ENCODE data around the gene FBXL17. TPM values are rescaled to one million over a fixed set of nuclear protein-coding genes. Genes with fewer than 3 reads are reported as not detected.

The FBXL17 gene
- total and polyA plus RNA-seq, 2 of the 13 experiments (the other 11 are each of a cell fraction or from before 2014, with no cell fraction given): 3.0 to 7.9 TPM

- no peak for FAIRE-seq
- H3K4me3 ChIP-seq (replicated peaks in 1 of 3; ENCODE audit: insufficient read depth in 1 of 3, low read depth in 2 of 3, low read length in 3 of 3): no peak overlapping the region
- DNase-seq (ENCODE audit: low spot score): no peak
- ATAC-seq: no peak
- H4K20me1 ChIP-seq (ENCODE audit: insufficient read depth, low read length): no peaks in the 10 kb centered on the region
- H3K4me1 ChIP-seq (ENCODE audit: insufficient read depth, low read length): no peaks in the 10 kb centered on the region
- H3K9ac ChIP-seq (ENCODE audit: insufficient read depth, low read depth, low read length): no peak overlapping the region
- no peaks in the 10 kb centered on the region for H3K36me3 ChIP-seq (replicated peaks in 1 of 2; ENCODE audit: control insufficient read depth in 1 of 2, insufficient read depth in 2 of 2, low read length in 2 of 2)
- no peaks in the 10 kb centered on the region for H3K79me2 ChIP-seq (ENCODE audit: insufficient read depth, low read length)
- H3K4me2 ChIP-seq (ENCODE audit: low read depth, low read length): no peak overlapping the region
- no peak for TF ChIP-seq SATB2 (CRISPR knock-in tag; IDR thresholded peaks at IDR 0.05)
- TF ChIP-seq SSRP1 (CRISPR knock-in tag; IDR thresholded peaks at IDR 0.05): no peak
- TF ChIP-seq ZNF7 (CRISPR knock-in tag; IDR thresholded peaks at IDR 0.05): no peak
- TF ChIP-seq ZEB1 (IDR thresholded peaks at IDR 0.05; ENCODE audit: insufficient replicate concordance, low read depth): no peak
- CTCF ChIA-PET (ENCODE audit: low intra/inter-chr PET ratio, low total read pairs): interaction anchor here (0.8 kb wide), 1 partner anchor 196 kb away, joined by 3 read pairs; no protein-coding TSS in a partner anchor
- BruUV-seq (replicated peaks): no TSS peak
- intact Hi-C loops (cut with micrococcal nuclease; ENCODE audit: unreplicated experiment): no loop called here
- POLR2A ChIA-PET: no interaction called here
- H3K27me3 ChIP-seq (ENCODE audit: control insufficient read depth in 1 of 2, insufficient read depth in 2 of 2, low read length in 2 of 2): no peaks in the 10 kb centered on the region
- in situ Hi-C loops (cut with HindIII; ENCODE audit: extremely low pct_ligation_motif_present, low pct_unique_long_range_greater_than_20kb): no loop called here
- H3K27ac ChIP-seq (ENCODE audit: extremely low read length, insufficient read depth, low read length): no peak overlapping the region
- H3K9me3 ChIP-seq (ENCODE audit: low read length): no peaks in the 10 kb centered on the region
- WGBS (ENCODE audit: low lambda C conversion rate): 88% methylated on average over 1 of the region's 1 CpG
- H2AFZ ChIP-seq (ENCODE audit: low read length): no peak overlapping the region
Observed at GRCh38 chr5:108149369-108149768, 232.5 kb downstream of the FBXL17 start.

GRCh38 chr5:108148715-108149139 is 233.2 kb downstream of the FBXL17 start:
- Histone ChIP-seq H3K9ac (ENCODE audit: insufficient read depth, low read depth, low read length) (no peak overlapping the region), H3K4me2 (ENCODE audit: low read depth, low read length) (no peak overlapping the region), H2AFZ (ENCODE audit: low read length) (no peak overlapping the region), H3K4me1 (ENCODE audit: insufficient read depth, low read length) (no peaks in the 10 kb centered on the region), H3K27me3 (ENCODE audit: control insufficient read depth in 1 of 2, insufficient read depth in 2 of 2, low read length in 2 of 2) (no peaks in the 10 kb centered on the region), H3K36me3 (replicated peaks in 1 of 2; ENCODE audit: control insufficient read depth in 1 of 2, insufficient read depth in 2 of 2, low read length in 2 of 2) (no peaks in the 10 kb centered on the region), H3K27ac (ENCODE audit: extremely low read length, insufficient read depth, low read length) (no peak overlapping the region), H3K4me3 (replicated peaks in 1 of 3; ENCODE audit: insufficient read depth in 1 of 3, low read depth in 2 of 3, low read length in 3 of 3) (no peak overlapping the region), H3K79me2 (ENCODE audit: insufficient read depth, low read length) (no peaks in the 10 kb centered on the region), H4K20me1 (ENCODE audit: insufficient read depth, low read length) (no peaks in the 10 kb centered on the region), H3K9me3 (ENCODE audit: low read length) (no peaks in the 10 kb centered on the region)
- intact Hi-C loops (cut with micrococcal nuclease; ENCODE audit: unreplicated experiment) (loop anchor here (1.0 kb wide), 1 partner anchor 197 kb away; no protein-coding TSS in a partner anchor), in situ Hi-C loops (cut with HindIII; ENCODE audit: extremely low pct_ligation_motif_present, low pct_unique_long_range_greater_than_20kb) (no loop called here)
- FAIRE-seq: peak; percentile 44
- TF ChIP-seq CTCF (CRISPR knock-in tag; IDR thresholded peaks at IDR 0.05) (peak; percentile 44), BATF2 (CRISPR knock-in tag; IDR thresholded peaks at IDR 0.05) (no peak), SMC3 (IDR thresholded peaks at IDR 0.05; ENCODE audit: low read length) (peak; percentile 24)
- CTCF ChIA-PET (ENCODE audit: low intra/inter-chr PET ratio, low total read pairs): interaction anchor here (0.8 kb wide), 1 partner anchor 197 kb away, joined by 3 read pairs; no protein-coding TSS in a partner anchor
- ATAC-seq: peak; percentile 84
- POLR2A ChIA-PET: no interaction called here
- no TSS peak for BruUV-seq (replicated peaks)
- DNase-seq (ENCODE audit: low spot score): peak; percentile 5
